HL-60 (cell line): ENCODE results near the gene NBAS.

ENCODE experiments used
- DNase-seq, 2 experiments: peaks; one replicate each; pipeline ENCODE4 v3.0.0-alpha.2; 2010 to 2020; ENCODE audit warnings: low read depth in 1 of 2, low spot score in 1 of 2
- H3K27ac ChIP-seq: fragments of 250-450 bp; sonication (Bioruptor Pico); replicated peaks from 2 replicates; pipeline ENCODE4 v1.5.1; 2020; ENCODE audit warnings: mild to moderate bottlenecking, moderate library complexity
- H3K27me3 ChIP-seq: fragments of 250-450 bp; sonication (Bioruptor Pico); 2 replicates; pipeline ENCODE4 v1.5.1; 2021; ENCODE audit warnings: mild to moderate bottlenecking, moderate library complexity; ENCODE audit not compliant: insufficient read depth, poor library complexity, severe bottlenecking
- H3K4me3 ChIP-seq: replicated peaks from 2 replicates; pipeline ENCODE4 v1.5.1; 2011; ENCODE audit warnings: mild to moderate bottlenecking, control low read depth, low read length; ENCODE audit not compliant: insufficient read depth
- CTCF ChIP-seq: IDR thresholded peaks from one replicate; pipeline ENCODE4 v1.5.1; 2011; ENCODE audit warnings: low read length, control low read depth, inconsistent platforms; ENCODE audit not compliant: insufficient read depth
- GABPA ChIP-seq: IDR thresholded peaks from 2 replicates; pipeline ENCODE4 v1.6.1; 2012; ENCODE audit warnings: low read depth
- POLR2AphosphoS5 ChIP-seq: IDR thresholded peaks from 2 replicates; pipeline ENCODE4 v1.6.1; 2012; ENCODE audit warnings: low read depth
- REST ChIP-seq: IDR thresholded peaks from 2 replicates; pipeline ENCODE4 v1.6.1; 2012; ENCODE audit warnings: low read depth; ENCODE audit not compliant: insufficient replicate concordance
- SPI1 ChIP-seq: IDR thresholded peaks from 2 replicates; pipeline ENCODE4 v1.6.1; 2012; ENCODE audit warnings: low read depth, mild to moderate bottlenecking, borderline replicate concordance

Gene NBAS

GRCh38 chr2:15591373-15591691, 30.2 kb upstream of the NBAS start:
- Histone ChIP-seq H3K4me3 (peak overlapping the region; percentile 77), H3K27ac (peak overlapping the region; percentile 88), H3K27me3 (no peaks in the 10 kb centered on the region)
- no peak for DNase-seq
- TF ChIP-seq SPI1: no peak
- no peak for TF ChIP-seq REST
- TF ChIP-seq CTCF: no peak
- TF ChIP-seq POLR2AphosphoS5: no peak
- TF ChIP-seq GABPA: no peak

DNA sequence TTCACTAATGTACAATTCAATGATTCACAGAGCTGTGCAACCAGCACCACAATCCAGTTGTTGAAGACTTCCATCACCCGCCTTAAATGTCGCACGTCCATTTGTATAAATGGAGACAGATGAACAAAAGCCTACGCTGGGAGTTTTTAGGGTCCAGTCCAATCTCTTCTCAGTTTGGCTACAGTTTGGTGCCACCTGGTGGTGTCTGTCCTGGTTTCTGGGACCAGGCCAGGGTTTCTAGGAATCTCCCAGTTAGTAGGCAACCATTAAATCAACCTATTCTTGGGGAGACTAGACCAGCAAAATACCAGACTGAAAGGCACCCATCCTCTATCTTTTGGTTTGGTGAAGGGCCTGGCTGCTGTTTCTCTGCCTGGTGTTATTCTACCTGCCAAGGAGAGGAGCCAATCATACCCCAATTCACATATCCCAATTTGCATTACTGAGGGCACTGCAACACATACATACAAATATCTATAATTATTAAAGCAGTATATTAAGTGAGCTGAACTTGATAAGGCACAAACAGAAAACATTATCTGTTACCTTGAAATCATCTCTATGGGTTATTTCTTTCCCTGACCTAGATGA, 27.3 kb upstream of the NBAS start:
- peak in 1 of 2 experiments; percentile 49 for DNase-seq
- TF ChIP-seq CTCF: peak; percentile 52
- TF ChIP-seq SPI1: no peak
- no peak overlapping the region for H3K4me3 ChIP-seq
- no peak overlapping the region for H3K27ac ChIP-seq
- no peaks in the 10 kb centered on the region for H3K27me3 ChIP-seq

GRCh38 chr2:15584767-15585469, 23.8 kb upstream of the NBAS start:
- no peak for TF ChIP-seq CTCF
- no peak for TF ChIP-seq REST
- no peak for TF ChIP-seq GABPA
- TF ChIP-seq POLR2AphosphoS5: no peak
- TF ChIP-seq SPI1: no peak
- no peak for DNase-seq
- Histone ChIP-seq H3K27ac (no peak overlapping the region), H3K27me3 (no peaks in the 10 kb centered on the region), H3K4me3 (no peak overlapping the region)

DNA sequence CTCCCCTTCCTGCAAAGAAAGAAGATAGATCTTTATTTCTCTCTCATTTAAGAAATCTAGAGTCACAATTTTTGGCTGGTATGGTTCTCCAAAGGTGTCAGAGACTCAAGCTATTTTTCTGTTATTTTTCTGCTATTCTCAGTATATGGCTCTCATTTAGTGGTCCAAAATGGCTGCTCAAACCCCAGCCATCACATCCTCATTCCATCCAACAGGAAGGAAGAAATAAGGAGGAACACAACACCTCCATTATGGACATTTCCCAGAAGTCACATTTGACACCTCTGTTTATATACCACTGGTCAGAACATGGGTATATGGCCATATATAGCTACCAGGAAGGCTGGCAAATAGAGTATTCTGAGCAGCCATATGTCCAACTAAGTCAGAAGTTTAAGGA, 23.2 kb upstream of the NBAS start:
- no peak for DNase-seq
- Histone ChIP-seq H3K27me3 (no peaks in the 10 kb centered on the region), H3K27ac (no peak overlapping the region), H3K4me3 (no peak overlapping the region)
- TF ChIP-seq REST: no peak
- no peak for TF ChIP-seq SPI1
- no peak for TF ChIP-seq CTCF
- TF ChIP-seq POLR2AphosphoS5: no peak
- TF ChIP-seq GABPA: no peak
